GM20431 (cell line): Measurements from ENCODE around the gene DCP1A.
"Not testable (repeated sequence)": the region's sequence is repeated elsewhere in the genome, so short reads cannot be mapped to it uniquely, and the experiment has no call there.

Experiments used
- in situ Hi-C: fragments of 300-500 bp; cut with MseI, MboI; formaldehyde crosslinking; loops from one replicate; pipeline ENCODE4 v1.15.0; 2020; ENCODE audit warnings: low sequenced_read_pairs; ENCODE audit not compliant: unreplicated experiment

DCP1A gene

DNA sequence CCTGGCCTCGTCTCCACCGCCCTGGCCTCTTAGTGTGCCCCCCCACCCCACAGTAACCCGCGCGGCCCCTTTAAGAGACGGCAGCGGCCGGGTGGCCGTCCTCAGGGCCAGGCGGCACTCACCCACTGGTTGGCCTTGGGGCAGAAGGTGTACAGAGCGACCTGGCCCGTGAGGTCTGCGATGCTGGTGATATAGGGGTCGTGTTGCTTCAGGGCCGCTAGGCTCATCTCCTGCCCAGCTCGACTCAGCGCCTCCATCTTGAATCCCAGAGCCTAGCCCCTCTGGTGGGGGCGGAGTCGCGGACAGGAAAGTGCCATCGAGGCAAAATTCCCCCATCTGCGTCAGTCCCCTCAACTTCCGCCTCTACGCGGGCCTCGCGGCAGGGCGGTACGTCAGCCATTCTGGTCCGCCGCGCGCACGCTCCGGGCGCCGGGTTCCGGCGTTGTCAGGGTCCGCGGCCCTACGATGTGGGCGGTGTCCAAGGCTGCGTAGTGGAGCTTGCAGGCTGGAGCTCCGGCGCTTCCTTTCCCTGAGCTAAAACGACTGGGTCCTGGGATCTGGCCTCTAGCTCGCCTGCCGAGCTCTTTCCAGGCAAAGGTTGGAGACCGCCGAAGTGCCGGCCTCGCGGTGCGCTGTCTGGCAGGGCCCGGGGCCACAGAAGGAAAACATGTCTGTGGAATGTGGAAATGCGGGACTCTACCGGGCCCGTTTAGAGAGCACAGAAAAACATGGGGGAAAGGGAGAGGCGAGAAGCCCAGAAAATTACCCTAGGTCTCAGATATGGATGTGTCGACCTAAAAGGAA lies at the start of gene DCP1A:
Gene DCP1A, minus strand, starts transcription at position 283 of the 804 bp plus-strand sequence. Its CDS starts 26 bp downstream, at position 257.
- in situ Hi-C loops, result no loop called here

DNA sequence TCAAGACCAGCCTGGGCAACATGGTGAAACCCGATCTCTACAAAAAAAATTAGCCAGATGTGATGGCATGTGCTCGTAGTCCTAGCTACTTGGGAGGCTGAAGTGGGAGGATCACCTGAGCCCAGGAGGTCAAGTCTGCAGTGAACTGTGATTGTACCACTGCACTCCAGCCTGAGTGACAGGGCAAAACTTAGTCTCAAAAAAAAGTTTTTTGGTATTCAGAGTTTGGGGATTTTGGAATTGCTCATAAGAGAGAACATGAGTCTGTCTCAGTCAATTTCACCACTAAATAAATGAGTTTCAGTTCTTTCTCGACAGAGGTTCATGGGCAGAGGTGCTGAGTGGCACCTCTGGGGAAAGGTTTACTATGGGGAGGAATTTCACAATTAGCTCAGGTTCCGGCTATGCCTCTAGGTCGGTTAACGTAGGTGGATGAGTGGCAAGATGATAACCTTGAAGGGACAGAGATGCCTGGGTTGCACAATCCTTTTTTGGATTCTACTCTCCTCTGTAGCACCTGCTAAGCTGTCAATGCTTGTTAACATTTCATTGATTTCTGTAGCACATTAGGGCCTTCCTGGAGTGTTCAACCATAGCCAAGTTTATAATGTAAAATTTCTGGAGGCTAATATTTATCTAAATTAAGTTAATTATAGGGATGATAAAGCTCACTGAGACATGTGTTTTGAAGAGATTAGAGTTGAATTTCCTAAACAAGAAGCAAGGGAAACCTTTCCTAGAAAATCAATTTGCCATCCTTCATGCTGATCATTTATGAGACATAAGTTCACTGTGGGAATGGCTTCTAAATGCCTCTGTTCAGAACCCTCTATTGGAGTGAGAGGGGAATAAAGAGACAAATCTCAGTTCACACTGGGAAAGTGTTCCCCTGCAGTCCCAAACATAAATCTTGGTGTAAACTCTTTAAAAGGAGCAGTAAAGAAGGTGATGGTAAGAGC lies 37.4 kb upstream of the DCP1A start:
- in situ Hi-C loops, result no loop called here

DNA sequence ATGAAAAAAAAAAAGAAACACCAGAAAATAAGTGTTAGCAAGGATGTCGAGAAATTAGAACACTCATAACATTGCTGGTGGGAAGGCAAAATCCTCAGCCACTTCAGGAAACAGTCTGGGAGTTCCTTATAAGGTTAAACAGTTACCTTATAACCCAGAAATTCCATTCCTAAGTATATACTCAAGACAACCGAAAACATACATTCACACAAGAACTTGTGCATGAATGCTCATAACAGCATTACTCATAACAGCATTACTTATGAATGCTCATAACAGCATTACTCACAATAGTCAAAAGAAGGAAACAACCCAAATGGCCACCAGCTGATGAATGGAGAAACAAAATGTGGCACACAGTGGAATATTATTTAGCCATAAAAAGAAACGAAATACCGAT lies 34.8 kb upstream of the DCP1A start:
- in situ Hi-C loops, result no loop called here

DNA sequence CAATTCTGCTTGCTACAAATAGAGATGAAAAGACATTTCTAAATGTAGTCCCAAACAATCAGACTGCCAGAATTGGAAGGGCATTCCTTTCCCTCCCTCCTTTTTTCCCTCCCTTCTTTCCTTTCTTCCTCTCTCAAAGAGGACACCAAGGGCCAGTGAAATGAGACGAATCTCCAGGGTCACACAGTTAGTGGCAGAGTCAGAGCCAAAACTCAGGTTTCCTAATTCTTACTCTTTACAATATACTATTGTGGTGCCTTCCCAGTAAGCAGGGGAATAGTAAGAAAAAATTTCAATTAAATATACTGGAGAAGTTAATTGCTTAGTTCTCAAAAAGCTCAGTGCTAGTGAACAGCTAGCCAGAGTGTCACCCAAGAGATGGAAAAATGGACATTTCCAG lies 33.0 kb upstream of the DCP1A start:
- in situ Hi-C loops, result no loop called here

DNA sequence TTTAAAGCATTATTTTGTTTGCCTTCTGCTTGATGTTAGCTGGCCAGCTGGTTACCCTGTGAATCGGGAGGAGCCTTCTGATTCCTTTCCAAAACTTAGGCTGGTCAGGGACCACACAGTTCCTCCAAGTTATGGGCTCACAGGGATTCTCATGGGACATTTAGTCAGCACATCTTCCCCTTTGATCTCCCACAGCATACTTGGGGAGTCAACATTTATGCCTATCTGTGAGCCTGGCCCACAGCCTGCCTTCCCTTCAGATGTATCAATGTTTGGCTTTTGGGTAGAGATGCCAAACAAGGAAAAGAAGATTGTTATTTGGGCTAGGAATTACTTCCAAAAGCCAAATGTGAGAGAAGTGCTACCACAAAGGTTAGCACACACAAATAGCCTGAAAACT lies 32.6 kb upstream of the DCP1A start:
- in situ Hi-C loops, result loop anchor here (10.0 kb wide), 1 partner anchor 325 kb away; no protein-coding TSS in a partner anchor

DNA sequence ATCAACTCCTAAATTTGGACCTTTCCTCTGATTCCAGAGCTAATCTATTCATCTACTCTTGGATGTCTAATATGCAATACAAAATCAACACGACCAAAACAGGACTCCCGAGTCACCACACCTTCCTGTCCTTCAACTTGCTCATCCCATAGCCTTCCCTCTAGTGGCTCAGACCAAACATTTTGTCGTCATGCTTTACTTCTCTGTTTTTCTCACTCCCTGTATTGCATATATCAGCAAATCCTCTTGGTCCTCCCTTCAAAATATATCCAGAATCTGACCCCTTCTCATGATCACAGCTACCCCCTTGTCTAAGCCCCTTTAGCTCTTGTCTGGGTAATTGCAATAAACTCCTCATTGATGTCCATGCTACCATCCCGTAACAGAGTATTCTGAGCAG lies 30.5 kb upstream of the DCP1A start:
- in situ Hi-C loops, result loop anchor here (10.0 kb wide), 1 partner anchor 327 kb away; no protein-coding TSS in a partner anchor

DNA sequence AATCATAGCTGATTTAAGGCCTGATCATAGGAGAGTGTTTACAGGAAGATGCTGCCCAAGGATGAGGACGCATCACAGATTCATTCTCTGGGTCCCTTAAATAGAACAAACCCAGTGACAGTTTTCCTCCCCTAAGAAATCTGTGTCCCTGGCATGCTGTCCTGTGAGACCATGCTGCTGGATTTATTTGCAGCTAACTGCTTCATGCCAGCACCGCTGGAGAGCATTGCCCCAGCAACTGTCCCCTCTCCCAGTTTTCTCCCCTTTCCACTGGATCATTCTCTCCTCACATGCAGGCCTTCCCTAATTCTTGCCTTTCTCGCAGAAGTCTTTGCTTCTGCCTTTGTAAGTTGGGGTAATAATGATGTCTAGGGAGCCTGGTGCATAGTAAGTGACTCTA lies 29.3 kb upstream of the DCP1A start:
- in situ Hi-C loops, result loop anchor here (10.0 kb wide), 1 partner anchor 328 kb away; no protein-coding TSS in a partner anchor

DNA sequence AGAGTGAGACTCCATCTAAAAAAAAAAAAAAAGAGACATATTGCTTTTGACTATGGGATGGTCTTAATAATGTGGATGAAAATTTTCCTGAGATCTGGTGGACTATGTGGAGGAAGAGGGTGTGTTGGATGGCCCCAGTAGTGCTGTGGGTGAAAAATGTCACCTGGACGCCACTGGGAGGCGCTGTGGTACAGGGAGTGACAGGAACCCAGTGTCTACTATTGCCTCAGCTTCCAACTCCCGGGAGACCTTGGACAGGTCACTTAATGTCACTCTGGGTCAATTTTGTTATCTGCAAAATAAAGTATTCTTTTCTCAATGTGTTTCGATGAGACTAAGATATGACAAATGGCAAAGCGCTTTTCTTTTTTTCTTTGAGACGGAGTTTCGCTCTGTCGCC lies 27.7 kb upstream of the DCP1A start:
- in situ Hi-C loops, result loop anchor here (10.0 kb wide), 1 partner anchor 330 kb away; no protein-coding TSS in a partner anchor

DNA sequence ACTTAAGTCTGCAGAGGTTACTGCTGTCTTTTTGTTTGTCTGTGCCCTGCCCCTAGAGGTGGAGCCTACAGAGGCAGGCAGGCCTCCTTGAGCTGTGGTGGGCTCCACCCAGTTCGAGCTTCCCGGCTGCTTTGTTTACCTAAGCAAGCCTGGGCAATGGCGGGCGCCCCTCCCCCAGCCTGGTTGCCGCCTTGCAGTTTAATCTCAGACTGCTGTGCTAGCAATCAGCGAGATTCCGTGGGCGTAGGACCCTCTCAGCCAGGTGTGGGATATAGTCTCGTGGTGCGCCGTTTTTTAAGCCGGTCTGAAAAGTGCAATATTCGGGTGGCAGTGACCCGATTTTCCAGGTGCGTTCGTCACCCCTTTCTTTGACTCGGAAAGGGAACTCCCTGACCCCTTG lies 23.4 kb upstream of the DCP1A start:
- in situ Hi-C loops, result loop anchor here (10.0 kb wide), 1 partner anchor 334 kb away; no protein-coding TSS in a partner anchor

DNA sequence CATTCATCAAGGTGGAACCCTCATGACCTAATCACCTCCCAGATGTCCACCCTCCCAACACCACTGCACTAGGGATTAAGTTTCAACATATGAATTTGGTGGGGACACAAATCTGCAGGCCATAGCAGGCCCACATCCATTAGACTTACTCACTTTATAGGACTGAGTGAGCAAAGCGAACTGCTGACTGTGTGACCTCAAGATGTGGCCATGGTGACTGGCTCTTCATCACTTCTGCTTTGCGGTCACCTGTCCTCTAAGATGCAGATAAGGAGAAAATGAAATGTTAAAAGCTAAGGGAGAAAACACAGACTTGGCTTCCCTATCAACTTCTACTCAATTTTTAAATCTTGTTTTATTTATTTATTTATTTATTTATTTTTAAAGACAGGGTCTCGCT lies 14.5 kb upstream of the DCP1A start:
- in situ Hi-C loops, result no loop called here

DNA sequence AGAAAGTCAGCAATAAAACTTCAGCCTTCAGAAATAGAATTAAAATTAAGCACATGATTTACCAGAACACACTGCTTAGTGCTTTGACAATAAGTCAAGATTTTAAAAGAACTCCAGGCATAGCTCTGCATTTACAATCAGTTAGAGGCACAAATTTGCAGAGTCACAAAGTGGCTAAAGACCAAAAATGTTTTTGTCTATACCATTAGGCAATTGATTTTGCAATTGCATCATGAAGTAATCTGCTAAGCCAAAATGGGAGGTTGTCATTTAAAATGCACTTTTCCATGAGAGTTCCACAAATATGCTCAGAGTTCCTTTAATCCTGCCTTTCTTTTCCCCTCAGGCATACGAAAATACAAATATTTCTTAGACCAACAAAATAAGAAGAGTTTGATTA lies 10.1 kb upstream of the DCP1A start:
- in situ Hi-C loops, result no loop called here

DNA sequence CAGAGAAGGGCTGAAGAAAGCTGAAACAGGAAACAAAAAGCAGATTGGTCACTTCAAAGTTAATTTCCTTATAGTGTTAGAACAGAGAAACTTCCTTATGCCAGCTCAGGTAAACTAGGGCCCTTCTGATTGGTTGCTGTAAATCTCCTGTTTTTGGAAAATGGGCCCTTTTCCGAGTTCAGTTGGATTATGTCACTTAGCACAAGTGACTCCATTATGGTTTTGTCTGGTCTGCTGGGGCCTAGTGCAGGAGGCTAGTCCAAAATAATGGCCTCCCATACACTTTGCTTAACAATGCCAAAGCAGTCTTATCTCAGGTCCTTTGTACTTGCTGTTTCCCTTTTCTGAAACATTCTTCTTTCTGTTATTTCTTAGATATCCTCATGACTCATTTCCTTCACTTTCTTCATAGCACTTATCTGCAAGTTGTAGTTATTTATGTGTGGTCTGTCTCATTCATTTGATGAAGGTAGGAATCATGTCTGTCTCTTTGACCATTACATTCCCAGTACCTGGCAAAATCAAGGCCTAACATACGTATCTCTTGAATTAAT lies 7.7 kb upstream of the DCP1A start:
- in situ Hi-C loops, result no loop called here

DNA sequence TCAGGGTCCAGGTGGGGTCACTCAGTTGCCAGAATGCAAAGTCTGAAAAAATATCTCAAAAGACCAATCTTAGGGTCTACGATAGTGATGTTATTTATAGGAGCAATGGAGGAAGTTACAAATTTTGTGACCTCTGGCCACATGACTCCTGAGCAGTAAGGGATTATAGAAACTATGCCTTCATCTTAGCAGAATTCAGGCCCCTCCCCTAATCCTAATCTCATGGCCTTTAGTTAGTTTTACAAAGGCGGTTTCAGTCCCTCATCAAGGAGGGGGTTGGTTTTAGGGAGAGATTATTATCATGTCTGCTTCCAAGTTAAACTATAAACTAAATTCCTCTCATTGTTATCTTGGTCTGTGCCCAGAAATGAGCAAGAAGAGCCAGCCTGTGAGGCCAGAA lies 5.9 kb upstream of the DCP1A start:
- in situ Hi-C loops, result no loop called here

DNA sequence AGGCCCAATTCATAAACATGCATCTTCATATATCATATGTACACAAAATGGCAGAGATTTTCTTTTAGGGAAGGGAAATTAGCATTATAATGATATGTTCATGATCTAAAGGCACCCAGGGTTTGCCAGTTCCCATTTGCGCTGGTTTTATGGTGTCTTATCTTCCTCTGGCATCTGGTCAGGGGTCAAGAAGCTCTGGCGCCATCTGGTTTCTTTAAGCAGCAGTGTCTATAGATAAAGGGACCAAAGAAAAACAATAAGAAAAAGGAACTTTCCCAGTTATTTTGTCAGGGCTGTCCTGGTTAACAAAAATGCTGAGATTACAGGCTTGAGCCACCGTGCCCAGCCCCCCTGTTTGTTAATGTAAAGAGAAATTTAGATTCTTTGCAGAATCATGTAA lies 3.3 kb upstream of the DCP1A start:
- in situ Hi-C loops, result no loop called here

DNA sequence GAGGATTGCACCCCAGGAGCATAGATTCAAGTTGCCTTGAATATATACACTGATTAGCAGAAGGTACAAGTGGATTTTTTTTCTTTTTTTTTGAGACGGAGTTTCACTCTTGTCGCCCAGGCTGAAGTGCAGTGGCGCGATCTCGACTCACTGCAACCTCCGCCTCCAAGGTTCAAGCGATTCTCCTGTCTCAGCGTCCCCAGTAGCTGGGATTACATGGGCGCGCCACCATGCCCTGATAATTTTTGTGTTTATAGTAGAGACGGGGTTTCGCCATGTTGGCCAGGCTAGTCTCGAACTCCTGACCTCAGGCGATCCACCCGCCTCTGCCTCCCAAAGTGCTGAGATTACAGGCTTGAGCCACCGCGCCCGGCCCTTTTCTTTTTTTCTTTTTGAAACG lies 775 bp upstream of the DCP1A start:
- in situ Hi-C loops, result not testable (repeated sequence)

DNA sequence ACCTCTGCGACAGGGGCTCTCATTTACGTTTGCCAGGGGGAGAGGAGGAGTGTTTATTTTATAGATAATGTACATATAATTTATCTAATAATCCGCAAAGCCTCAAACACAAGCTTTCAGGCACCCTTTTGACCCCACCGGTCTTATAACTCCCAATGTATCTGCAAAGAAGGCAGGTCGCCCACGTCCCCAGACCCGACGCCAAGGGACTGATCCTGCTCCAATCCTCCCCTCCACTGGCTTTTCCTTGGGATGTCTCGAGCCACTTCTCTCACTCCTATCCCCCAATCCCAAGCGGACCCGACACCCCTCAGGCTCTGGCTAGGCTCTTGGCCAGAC lies 452 bp downstream of the DCP1A start:
- in situ Hi-C loops, result no loop called here

DNA sequence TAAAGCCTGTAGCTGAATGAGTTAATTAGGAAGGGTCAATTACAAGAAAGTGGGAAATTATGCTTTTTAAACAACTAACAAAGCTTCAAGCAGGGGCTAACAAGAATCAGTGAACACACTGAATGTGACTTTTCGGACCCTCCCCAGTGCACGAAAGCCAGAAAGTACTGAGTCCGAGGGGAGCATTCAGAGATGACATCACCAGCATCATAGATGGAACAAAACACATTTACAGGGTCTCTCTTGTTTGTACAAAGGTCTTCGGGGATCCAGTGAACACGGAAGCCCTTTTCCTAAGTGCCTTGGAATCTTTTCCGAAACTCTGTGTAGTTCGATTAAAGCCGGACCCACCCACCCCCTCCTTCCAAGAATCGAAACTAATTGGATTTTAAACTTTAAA lies 829 bp downstream of the DCP1A start:
- in situ Hi-C loops, result no loop called here

DNA sequence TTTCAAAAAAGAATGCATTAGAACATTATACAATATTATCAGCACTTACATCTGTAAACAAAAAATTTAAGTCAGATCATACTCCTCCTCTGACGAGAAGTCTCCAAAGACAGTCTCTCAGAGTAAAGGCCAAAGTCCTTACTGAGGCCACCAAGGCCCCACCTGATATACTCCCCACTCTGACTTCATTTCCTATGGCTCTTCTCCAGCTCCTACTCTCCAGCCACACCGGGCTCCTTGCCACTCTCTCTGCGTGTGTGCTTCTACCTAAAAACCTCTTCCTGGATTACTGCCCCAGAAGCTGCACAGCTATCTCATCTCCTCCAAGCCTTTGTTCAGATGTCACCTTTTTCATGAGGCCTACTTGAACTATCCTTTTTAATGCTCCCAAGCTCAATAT lies 5.0 kb downstream of the DCP1A start:
- in situ Hi-C loops, result no loop called here

DNA sequence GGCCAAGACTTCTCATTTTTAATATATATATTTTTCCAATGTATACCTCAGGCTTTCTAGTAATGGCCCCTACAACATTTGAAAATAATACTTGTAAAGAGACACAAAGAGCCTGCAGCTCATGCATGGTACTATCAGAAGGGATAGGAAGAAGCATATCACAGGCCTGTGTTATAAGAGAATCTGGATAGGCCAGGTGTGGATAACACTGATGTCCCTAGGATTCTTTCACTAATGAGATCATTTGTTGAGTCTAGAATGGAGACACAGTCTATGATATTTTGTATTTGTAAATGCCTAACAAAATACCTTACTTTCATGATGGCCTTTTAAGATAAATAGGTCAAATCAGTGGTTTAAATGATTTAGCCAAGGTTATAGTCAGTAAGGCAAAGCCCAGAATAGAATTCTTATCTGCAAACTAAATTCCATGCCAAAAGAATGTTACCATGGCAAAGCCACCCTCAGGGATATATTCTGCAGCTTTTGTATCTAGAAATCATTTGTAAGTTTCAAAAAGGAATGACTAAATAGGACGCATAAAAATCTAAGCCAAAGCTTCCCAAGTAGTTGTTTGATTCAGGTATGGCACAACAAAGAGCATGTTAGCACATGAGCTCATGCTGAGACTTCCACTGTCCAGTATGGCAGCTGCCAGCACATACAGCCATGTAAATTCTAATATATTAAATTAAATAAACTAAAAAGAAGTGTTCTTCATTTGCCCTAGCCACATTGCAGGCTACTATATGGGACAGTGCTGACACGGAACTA lies 10.0 kb downstream of the DCP1A start:
- in situ Hi-C loops, result no loop called here

DNA sequence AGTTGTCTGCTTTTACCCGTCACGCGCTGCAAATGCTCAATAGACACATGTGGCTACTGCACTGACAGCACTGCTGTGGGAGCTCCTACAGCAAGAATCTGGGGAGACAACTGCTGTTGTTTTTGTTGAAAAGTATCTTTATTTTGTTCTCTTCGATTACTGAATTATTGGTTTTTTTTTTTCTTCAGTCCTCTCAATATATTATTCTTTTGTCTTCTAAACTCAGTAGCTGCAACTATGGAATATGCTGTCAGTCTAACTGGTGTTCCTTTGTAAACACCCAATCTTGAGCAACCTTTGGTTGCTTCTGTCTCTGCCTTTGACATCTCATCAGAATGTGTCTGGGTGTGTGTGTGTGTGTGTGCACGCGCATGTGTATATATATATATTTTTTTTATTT lies 12.6 kb downstream of the DCP1A start:
- in situ Hi-C loops, result no loop called here
